ENCODE measurements around the gene BCDIN3D. TPM values are rescaled to one million over a fixed set of nuclear protein-coding genes. Genes with fewer than 3 reads are reported as not detected.

BCDIN3D gene
- total and polyA plus RNA-seq, 9 of the 15 experiments (the other 6 are each of a cell fraction or from before 2014, with no cell fraction given), result 3.7 to 6.9 (median 5.6) TPM

- DNase-seq (ENCODE audit: extremely low read depth in 1 of 4, low spot score in 3 of 4) (no peak), FAIRE-seq (no peak), ATAC-seq (no peak)
- H3K27me3 ChIP-seq (ENCODE audit: control insufficient read depth in 2 of 2, insufficient read depth in 2 of 2, low read length in 2 of 2), result peaks cover 27 to 35% of the 10 kb centered on the region in 2 experiments
- H3K79me2 ChIP-seq (ENCODE audit: control insufficient read depth, insufficient read depth, low read length), result no peaks in the 10 kb centered on the region
- H3K4me1 ChIP-seq (replicated peaks in 1 of 2; ENCODE audit: control insufficient read depth in 2 of 2, insufficient read depth in 2 of 2, low read length in 2 of 2), result peaks cover 11 to 37% of the 10 kb centered on the region in 2 experiments; a peak in 4 of 5 replicates
- H3K4me3 ChIP-seq, result no peak overlapping the region
- no peak overlapping the region for H3K9ac ChIP-seq (ENCODE audit: insufficient read depth in 1 of 2, low read depth in 2 of 2, low read length in 2 of 2)
- H2AFZ ChIP-seq (ENCODE audit: low read depth, low read length), result no peak overlapping the region
- H3K36me3 ChIP-seq (ENCODE audit: control insufficient read depth, insufficient read depth, low read length), result no peaks in the 10 kb centered on the region
- intact Hi-C loops (cut with micrococcal nuclease) (no loop called here), in situ Hi-C loops (cut with MboI) (no loop called here)
- peaks cover 18% of the 10 kb centered on the region for H4K20me1 ChIP-seq (replicated peaks; ENCODE audit: control insufficient read depth, insufficient read depth, low read length)
- no peaks in the 10 kb centered on the region for H3K9me3 ChIP-seq (replicated peaks; ENCODE audit: control insufficient read depth, insufficient read depth, low read depth, low read length)
- H3K27ac ChIP-seq (ENCODE audit: extremely low read depth, low read depth, low read length), result no peak overlapping the region
- 6% methylated on average over 4 of the region's 4 CpGs for WGBS (ENCODE audit: insufficient coverage, low coverage, missing lambda C conversion rate)
- ChIA-PET POLR2A (interaction anchor here (0.7 to 1.0 kb wide), 3 partner anchors 52 to 130 kb away, joined by 3 to 5 read pairs (median 3); no protein-coding TSS in a partner anchor), CTCF (ENCODE audit: low intra/inter-chr PET ratio) (no interaction called here)
- no TSS peak for BruUV-seq (replicated peaks)
- no peak overlapping the region for H3K4me2 ChIP-seq (ENCODE audit: insufficient read depth, low read length)
- no peak for TF ChIP-seq BACH1 (tag; IDR thresholded peaks at IDR 0.05)
- no peak for TF ChIP-seq ZFP1 (CRISPR knock-in tag; IDR thresholded peaks at IDR 0.05)
- TF ChIP-seq XRCC4 (IDR thresholded peaks at IDR 0.05; ENCODE audit: extremely low read depth, insufficient read depth, insufficient read length), result no peak
- TF ChIP-seq PRDM10 (IDR thresholded peaks at IDR 0.05; ENCODE audit: partially characterized antibody), result peak; percentile 54
- H3K9me1 ChIP-seq (ENCODE audit: control insufficient read depth, insufficient read depth, low read length), result no peaks in the 10 kb centered on the region
These were observed 47.2 kb upstream of the BCDIN3D start for GRCh38 chr12:49890096-49890461.
